Neuronal stem cell (in vitro differentiated cells): ENCODE data around the gene GPC5.

Experiments
- DNase-seq: peaks from one replicate; pipeline ENCODE4 v3.0.0-alpha.2; 2013; ENCODE audit warnings: low spot score
- H2AFZ ChIP-seq: one replicate; pipeline ENCODE4 v1.6.1; 2013; ENCODE audit warnings: mild to moderate bottlenecking, low read length, inconsistent platforms
- H2AK5ac ChIP-seq: 2 replicates; pipeline ENCODE4 v1.6.1; 2013; ENCODE audit warnings: low read depth, mild to moderate bottlenecking, inconsistent platforms, low read length, moderate library complexity, mixed read lengths
- H2BK120ac ChIP-seq: 2 replicates; pipeline ENCODE4 v1.6.1; 2013; ENCODE audit warnings: low read depth, mild to moderate bottlenecking, inconsistent platforms, low read length, moderate library complexity, mixed read lengths
- H2BK12ac ChIP-seq: one replicate; pipeline ENCODE4 v1.6.1; 2013; ENCODE audit warnings: low read length, inconsistent platforms
- H2BK15ac ChIP-seq: 2 replicates; pipeline ENCODE4 v1.6.1; 2013; ENCODE audit warnings: mild to moderate bottlenecking, low read length, inconsistent platforms, mixed read lengths
- H2BK5ac ChIP-seq: one replicate; pipeline ENCODE4 v1.6.1; 2013; ENCODE audit warnings: inconsistent platforms, mild to moderate bottlenecking, low read length, moderate library complexity
- H3K14ac ChIP-seq: one replicate; pipeline ENCODE4 v1.6.1; 2013; ENCODE audit warnings: low read length, inconsistent platforms
- H3K18ac ChIP-seq: 2 replicates; pipeline ENCODE4 v1.6.1; 2013; ENCODE audit warnings: low read length, inconsistent platforms
- H3K23ac ChIP-seq: 2 replicates; pipeline ENCODE4 v1.6.1; 2013; ENCODE audit warnings: low read depth, mild to moderate bottlenecking, mixed read lengths, low read length, inconsistent platforms; ENCODE audit not compliant: poor library complexity
- H3K27ac ChIP-seq: replicated peaks from 3 replicates; pipeline ENCODE4 v1.5.1; 2013; ENCODE audit warnings: low read length, inconsistent platforms
- H3K27me3 ChIP-seq, 3 experiments: 2 replicates each; pipeline ENCODE4 v1.6.1; 2013; ENCODE audit warnings: low read length in 3 of 3, mild to moderate bottlenecking in 2 of 3, inconsistent platforms in 1 of 3, low read depth in 1 of 3, mixed read lengths in 1 of 3, moderate library complexity in 1 of 3; ENCODE audit not compliant: control insufficient read depth in 3 of 3, insufficient read depth in 3 of 3
- H3K36me3 ChIP-seq, 2 donors: replicated peaks in 1 of 2; 2 replicates each; pipeline ENCODE4 v1.6.1; 2013; ENCODE audit warnings: low read length in 2 of 2; ENCODE audit not compliant: control insufficient read depth in 2 of 2, insufficient read depth in 2 of 2
- H3K4ac ChIP-seq: 2 replicates; pipeline ENCODE4 v1.6.1; 2013; ENCODE audit warnings: inconsistent platforms, mild to moderate bottlenecking, low read length, moderate library complexity
- H3K4me1 ChIP-seq, 2 donors: 1 replicate in 1 of 2; 2 replicates in 1 of 2; pipeline ENCODE4 v1.6.1; 2013; ENCODE audit warnings: low read length in 2 of 2, low read depth in 1 of 2; ENCODE audit not compliant: control insufficient read depth in 2 of 2, insufficient read depth in 1 of 2
- H3K4me2 ChIP-seq: one replicate; pipeline ENCODE4 v1.6.1; 2013; ENCODE audit warnings: mild to moderate bottlenecking, low read length, inconsistent platforms; ENCODE audit not compliant: insufficient read depth, poor library complexity, severe bottlenecking
- H3K4me3 ChIP-seq, 2 donors: 2 replicates each; pipeline ENCODE4 v1.5.1; 2013; ENCODE audit warnings: low read length in 2 of 2, mild to moderate bottlenecking in 2 of 2, inconsistent platforms in 1 of 2, moderate library complexity in 1 of 2
- H3K79me1 ChIP-seq: one replicate; pipeline ENCODE4 v1.6.1; 2013; ENCODE audit warnings: low read depth, mild to moderate bottlenecking, inconsistent platforms, low read length, moderate library complexity
- H3K9ac ChIP-seq: one replicate; pipeline ENCODE4 v1.6.1; 2013; ENCODE audit warnings: mild to moderate bottlenecking, low read depth, low read length, inconsistent platforms; ENCODE audit not compliant: poor library complexity
- H3K9me3 ChIP-seq, 2 donors: replicated peaks in 1 of 2; 2 replicates each; pipeline versions ENCODE3 to v1.6.1; 2013; ENCODE audit warnings: low read length in 2 of 2, mild to moderate bottlenecking in 2 of 2, inconsistent platforms in 1 of 2, low read depth in 1 of 2, mixed read lengths in 1 of 2, moderate library complexity in 1 of 2; ENCODE audit not compliant: control insufficient read depth in 2 of 2, insufficient read depth in 1 of 2
- H4K8ac ChIP-seq: one replicate; pipeline ENCODE4 v1.6.1; 2013; ENCODE audit warnings: low read depth, mild to moderate bottlenecking, inconsistent platforms, low read length, moderate library complexity
- H4K91ac ChIP-seq: one replicate; pipeline ENCODE4 v1.6.1; 2013; ENCODE audit warnings: low read length, low read depth, mild to moderate bottlenecking, inconsistent platforms; ENCODE audit not compliant: poor library complexity
- WGBS, 2 donors: extraction: QIAGEN DNeasy Blood & Tissue Kit; methylation state at CpG; one replicate each; pipeline ENCODE4 v1.1.7; 2013; ENCODE audit warnings: missing lambda C conversion rate in 2 of 2, mixed read lengths in 1 of 2; ENCODE audit not compliant: insufficient read length in 2 of 2, insufficient replicate concordance in 1 of 2; ENCODE audit errors: extremely low coverage in 2 of 2; 5-methylcytosine and 5-hydroxymethylcytosine counted together

GPC5 gene

DNA sequence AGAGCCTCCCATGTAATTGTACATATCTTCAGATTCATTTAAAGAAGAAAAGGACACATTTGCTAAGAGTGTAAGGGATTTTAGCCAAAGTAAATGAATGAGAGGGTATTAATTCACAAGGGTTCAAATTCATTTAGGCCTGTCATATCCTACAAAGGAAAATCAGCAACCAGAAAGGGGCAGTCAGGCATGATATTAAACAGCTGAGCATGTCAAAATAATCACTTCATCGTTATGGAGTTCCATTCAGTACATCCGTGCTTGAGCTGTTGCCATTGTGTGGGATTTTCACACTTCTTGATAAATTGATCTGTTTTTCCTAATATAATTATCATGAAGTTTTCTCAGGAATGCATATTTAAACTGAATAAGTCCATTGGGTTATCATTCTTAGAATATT is 567.1 kb downstream of the GPC5 start:
- no CpG with 5 or more reads among the region's 2 CpGs for WGBS, 2 donors
- H2AK5ac ChIP-seq: no peak overlapping the region
- H3K23ac ChIP-seq: no peak overlapping the region
- DNase-seq: no peak
- H2BK120ac ChIP-seq: no peak overlapping the region
- no peak overlapping the region for H3K14ac ChIP-seq
- no peak overlapping the region for H2BK15ac ChIP-seq
- H4K91ac ChIP-seq: no peak overlapping the region
- H3K79me1 ChIP-seq: no peaks in the 10 kb centered on the region
- H3K9me3 ChIP-seq: no peaks in the 10 kb centered on the region
- no peak overlapping the region for H2BK12ac ChIP-seq
- H3K27ac ChIP-seq: no peak overlapping the region
- no peak overlapping the region for H4K8ac ChIP-seq
- no peak overlapping the region for H3K9ac ChIP-seq
- H3K18ac ChIP-seq: no peak overlapping the region
- no peaks in the 10 kb centered on the region for H3K27me3 ChIP-seq
- no peak overlapping the region for H3K4me3 ChIP-seq
- no peak overlapping the region for H2BK5ac ChIP-seq
- no peak overlapping the region for H2AFZ ChIP-seq
- no peak overlapping the region for H3K4ac ChIP-seq
- no peak overlapping the region for H3K4me2 ChIP-seq
- no peaks in the 10 kb centered on the region for H3K4me1 ChIP-seq
- no peaks in the 10 kb centered on the region for H3K36me3 ChIP-seq

GRCh38 chr13:91978571-91978970 is 580.1 kb downstream of the GPC5 start:
- H3K4me1 ChIP-seq: no peaks in the 10 kb centered on the region
- no peaks in the 10 kb centered on the region for H3K79me1 ChIP-seq
- no peak overlapping the region for H4K91ac ChIP-seq
- H3K23ac ChIP-seq: no peak overlapping the region
- peaks cover 0 to 2% of the 10 kb centered on the region in 2 donors for H3K9me3 ChIP-seq
- no peak overlapping the region for H3K27ac ChIP-seq
- no peak overlapping the region for H2BK120ac ChIP-seq
- no peak overlapping the region for H2BK12ac ChIP-seq
- no peak overlapping the region for H4K8ac ChIP-seq
- H3K9ac ChIP-seq: no peak overlapping the region
- no peak overlapping the region for H3K4me2 ChIP-seq
- H3K14ac ChIP-seq: no peak overlapping the region
- H3K18ac ChIP-seq: no peak overlapping the region
- H2AFZ ChIP-seq: no peak overlapping the region
- no peaks in the 10 kb centered on the region for H3K27me3 ChIP-seq
- H2AK5ac ChIP-seq: no peak overlapping the region
- DNase-seq: no peak
- no peaks in the 10 kb centered on the region for H3K36me3 ChIP-seq
- H2BK15ac ChIP-seq: no peak overlapping the region
- no peak overlapping the region for H2BK5ac ChIP-seq
- H3K4ac ChIP-seq: no peak overlapping the region
- no peak overlapping the region for H3K4me3 ChIP-seq

DNA sequence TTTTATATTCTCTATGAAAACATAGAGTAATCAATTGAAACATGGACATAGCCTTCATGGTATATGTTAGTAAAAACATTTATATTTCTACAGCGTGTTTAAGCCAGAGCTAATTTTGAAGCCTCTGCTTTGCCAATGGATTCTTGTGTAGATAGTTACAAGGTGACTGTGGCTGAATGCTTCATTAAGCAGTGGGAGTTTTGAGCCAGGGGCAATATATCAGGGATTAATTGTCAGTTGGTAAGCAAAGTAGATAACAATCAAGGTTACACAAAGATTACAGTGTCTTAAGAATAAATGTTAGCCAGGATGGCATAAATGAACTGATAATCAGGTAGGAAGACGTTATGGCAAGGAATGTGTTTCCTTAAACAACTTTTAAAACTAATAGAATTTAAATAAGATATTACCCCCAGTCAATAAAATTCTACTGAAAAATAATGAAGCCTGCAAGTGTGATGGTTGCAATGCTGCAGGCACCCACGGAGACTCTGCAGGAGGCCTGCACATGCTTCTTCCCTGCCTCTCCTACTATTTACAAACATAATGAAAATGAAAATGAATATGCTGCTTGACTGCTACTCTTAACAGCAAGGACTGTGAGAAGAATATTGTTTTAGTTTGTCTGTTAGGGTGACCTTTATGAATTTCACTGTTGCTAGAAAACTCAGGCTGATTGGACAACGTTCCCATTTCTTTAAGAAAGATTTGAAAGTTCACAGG is 588.5 kb downstream of the GPC5 start:
- H2BK15ac ChIP-seq: no peak overlapping the region
- H3K4me3 ChIP-seq: no peak overlapping the region
- no peak overlapping the region for H2BK120ac ChIP-seq
- no peak overlapping the region for H3K27ac ChIP-seq
- H4K8ac ChIP-seq: no peak overlapping the region
- no peak for DNase-seq
- no peak overlapping the region for H3K18ac ChIP-seq
- H3K27me3 ChIP-seq: no peaks in the 10 kb centered on the region
- H3K4me2 ChIP-seq: no peak overlapping the region
- H2BK12ac ChIP-seq: no peak overlapping the region
- H3K14ac ChIP-seq: no peak overlapping the region
- no peaks in the 10 kb centered on the region for H3K79me1 ChIP-seq
- no peaks in the 10 kb centered on the region for H3K36me3 ChIP-seq
- H3K9me3 ChIP-seq: no peaks in the 10 kb centered on the region
- H3K4ac ChIP-seq: no peak overlapping the region
- H2BK5ac ChIP-seq: no peak overlapping the region
- no CpG with 5 or more reads among the region's 4 CpGs for whole genome bisulfite sequencing, 2 donors
- no peak overlapping the region for H2AK5ac ChIP-seq
- H4K91ac ChIP-seq: no peak overlapping the region
- H3K4me1 ChIP-seq: no peaks in the 10 kb centered on the region
- H2AFZ ChIP-seq: no peak overlapping the region
- no peak overlapping the region for H3K9ac ChIP-seq
- H3K23ac ChIP-seq: no peak overlapping the region

DNA sequence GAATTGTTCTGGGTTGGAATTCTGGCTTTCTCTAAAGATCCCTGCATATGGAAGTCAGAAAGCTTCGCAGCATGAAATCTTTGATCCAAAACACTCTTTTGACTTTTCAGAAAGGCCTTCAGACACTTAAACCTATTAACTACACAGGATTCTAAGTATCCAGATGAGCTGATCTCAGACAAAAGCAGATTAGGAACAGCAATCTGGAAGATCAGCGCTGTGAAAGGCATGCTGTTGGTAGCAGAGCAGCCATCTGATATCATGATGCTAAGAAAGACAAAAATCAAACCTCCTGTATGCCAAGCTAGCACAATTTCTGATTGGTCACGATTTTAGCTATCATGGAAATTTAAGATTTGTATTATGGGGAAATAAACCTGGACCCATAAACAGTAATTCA is 589.9 kb downstream of the GPC5 start:
- Histone ChIP-seq H3K9ac (no peak overlapping the region), H2AK5ac (no peak overlapping the region), H2BK5ac (no peak overlapping the region), H3K27me3 (no peaks in the 10 kb centered on the region), H3K4me3 (no peak overlapping the region), H4K91ac (no peak overlapping the region), H3K36me3 (no peaks in the 10 kb centered on the region), H2BK120ac (no peak overlapping the region), H3K79me1 (no peaks in the 10 kb centered on the region), H2AFZ (peak overlapping the region; percentile 15), H3K4me1 (no peaks in the 10 kb centered on the region), H3K4me2 (no peak overlapping the region), H3K27ac (no peak overlapping the region), H4K8ac (no peak overlapping the region), H2BK12ac (no peak overlapping the region), H3K14ac (no peak overlapping the region), H3K18ac (no peak overlapping the region), H3K23ac (no peak overlapping the region), H3K4ac (no peak overlapping the region), H2BK15ac (no peak overlapping the region), H3K9me3 (no peaks in the 10 kb centered on the region)
- DNase-seq: peak; percentile 4
- no CpG with 5 or more reads among the region's 3 CpGs for WGBS, 2 donors
